Trophoblast cell (in vitro differentiated cells and primary cell): ENCODE results near the gene HTT.

Experiments
- DNase-seq, 2 donors: peaks; one replicate each; pipeline ENCODE4 v3.0.0-alpha.2; 2016
- H2AFZ ChIP-seq: 2 replicates; pipeline ENCODE4 v1.6.1; 2013; ENCODE audit warnings: low read length, moderate library complexity, mild to moderate bottlenecking; ENCODE audit not compliant: insufficient read depth, poor library complexity
- H2AK5ac ChIP-seq: 2 replicates; pipeline ENCODE4 v1.6.1; 2013; ENCODE audit warnings: mild to moderate bottlenecking, low read length
- H2BK120ac ChIP-seq: 2 replicates; pipeline ENCODE4 v1.6.1; 2013; ENCODE audit warnings: low read length, mild to moderate bottlenecking, moderate library complexity; ENCODE audit not compliant: insufficient read depth, poor library complexity
- H2BK12ac ChIP-seq: 2 replicates; pipeline ENCODE4 v1.6.1; 2013; ENCODE audit warnings: mild to moderate bottlenecking, low read length, moderate library complexity
- H2BK5ac ChIP-seq: 2 replicates; pipeline ENCODE4 v1.6.1; 2013; ENCODE audit warnings: low read length, low read depth, moderate library complexity, mild to moderate bottlenecking; ENCODE audit not compliant: poor library complexity
- H3K14ac ChIP-seq: 2 replicates; pipeline ENCODE4 v1.6.1; 2013; ENCODE audit warnings: mild to moderate bottlenecking, low read length
- H3K18ac ChIP-seq: 2 replicates; pipeline ENCODE4 v1.6.1; 2013; ENCODE audit warnings: mild to moderate bottlenecking, low read length
- H3K23ac ChIP-seq: 2 replicates; pipeline ENCODE4 v1.6.1; 2013; ENCODE audit warnings: low read length
- H3K27ac ChIP-seq: 2 replicates; pipeline ENCODE4 v1.5.1; 2013; ENCODE audit warnings: low read depth, mild to moderate bottlenecking, inconsistent platforms, low read length, moderate library complexity
- H3K27me3 ChIP-seq: 2 replicates; pipeline ENCODE4 v1.6.1; 2013; ENCODE audit warnings: inconsistent platforms, mild to moderate bottlenecking, low read length, moderate library complexity; ENCODE audit not compliant: insufficient read depth
- H3K36me3 ChIP-seq, 2 experiments: 1 replicate in 1 of 2; 2 replicates in 1 of 2; pipeline ENCODE4 v1.6.1; 2013; ENCODE audit warnings: low read length in 2 of 2, mild to moderate bottlenecking in 2 of 2, moderate library complexity in 1 of 2; ENCODE audit not compliant: insufficient read depth in 2 of 2, control insufficient read depth in 1 of 2
- H3K4ac ChIP-seq: 2 replicates; pipeline ENCODE4 v1.6.1; 2013; ENCODE audit warnings: low read depth, mild to moderate bottlenecking, low read length, moderate library complexity
- H3K4me1 ChIP-seq, 2 experiments: 1 replicate in 1 of 2; 2 replicates in 1 of 2; pipeline ENCODE4 v1.6.1; 2013; ENCODE audit warnings: low read length in 2 of 2, mild to moderate bottlenecking in 2 of 2, moderate library complexity in 1 of 2; ENCODE audit not compliant: insufficient read depth in 2 of 2, control insufficient read depth in 1 of 2
- H3K4me2 ChIP-seq: 2 replicates; pipeline ENCODE4 v1.6.1; 2013; ENCODE audit warnings: inconsistent platforms, mild to moderate bottlenecking, low read length, moderate library complexity
- H3K4me3 ChIP-seq: 2 replicates; pipeline ENCODE4 v1.5.1; 2013; ENCODE audit warnings: mild to moderate bottlenecking, low read depth, low read length, inconsistent platforms
- H3K79me1 ChIP-seq: one replicate; pipeline ENCODE4 v1.6.1; 2013; ENCODE audit warnings: low read length
- H3K79me2 ChIP-seq: 2 replicates; pipeline ENCODE4 v1.6.1; 2013; ENCODE audit warnings: low read length, mild to moderate bottlenecking; ENCODE audit not compliant: control insufficient read depth, insufficient read depth, poor library complexity
- H3K9ac ChIP-seq: 2 replicates; pipeline ENCODE4 v1.6.1; 2013; ENCODE audit warnings: mild to moderate bottlenecking, low read length
- H3K9me3 ChIP-seq: 2 replicates; pipeline ENCODE4 v1.6.1; 2013; ENCODE audit warnings: low read depth, mild to moderate bottlenecking, control low read depth, inconsistent platforms, low read length; ENCODE audit not compliant: insufficient read depth
- H4K12ac ChIP-seq: 2 replicates; pipeline ENCODE4 v1.6.1; 2013; ENCODE audit warnings: low read depth, mild to moderate bottlenecking, low read length, moderate library complexity
- H4K8ac ChIP-seq: 2 replicates; pipeline ENCODE4 v1.6.1; 2013; ENCODE audit warnings: low read depth, mild to moderate bottlenecking, low read length, moderate library complexity
- H4K91ac ChIP-seq: one replicate; pipeline ENCODE4 v1.6.1; 2013; ENCODE audit warnings: low read depth, mild to moderate bottlenecking, low read length, moderate library complexity
- WGBS: extraction: QIAGEN DNeasy Blood & Tissue Kit; methylation state at CpG from one replicate; pipeline ENCODE4 v1.1.7; 2013; ENCODE audit warnings: missing lambda C conversion rate; ENCODE audit not compliant: insufficient read length, insufficient coverage; ENCODE audit errors: extremely low coverage; 5-methylcytosine and 5-hydroxymethylcytosine counted together

Gene HTT

DNA sequence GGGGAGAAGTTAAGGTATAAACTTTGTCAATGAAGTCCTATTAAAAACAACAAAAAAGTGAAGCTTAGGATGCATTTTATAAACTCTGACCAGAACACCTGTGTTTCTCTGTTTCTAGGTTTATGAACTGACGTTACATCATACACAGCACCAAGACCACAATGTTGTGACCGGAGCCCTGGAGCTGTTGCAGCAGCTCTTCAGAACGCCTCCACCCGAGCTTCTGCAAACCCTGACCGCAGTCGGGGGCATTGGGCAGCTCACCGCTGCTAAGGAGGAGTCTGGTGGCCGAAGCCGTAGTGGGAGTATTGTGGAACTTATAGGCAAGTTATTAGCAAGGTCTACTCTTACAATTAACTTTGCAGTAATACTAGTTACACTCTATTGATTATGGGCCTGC is 46.6 kb downstream of the HTT start:
- Histone ChIP-seq H2BK5ac (no peak overlapping the region), H3K27me3 (no peaks in the 10 kb centered on the region), H4K12ac (no peak overlapping the region), H3K4ac (no peak overlapping the region), H3K14ac (no peak overlapping the region), H4K91ac (no peak overlapping the region), H3K4me1 (no peaks in the 10 kb centered on the region), H3K79me2 (no peaks in the 10 kb centered on the region), H2BK12ac (no peak overlapping the region), H2AFZ (no peak overlapping the region), H3K9me3 (peaks cover 2% of the 10 kb centered on the region), H3K4me2 (no peak overlapping the region), H2AK5ac (no peak overlapping the region), H3K9ac (no peak overlapping the region), H3K23ac (no peak overlapping the region), H3K4me3 (no peak overlapping the region), H3K27ac (no peak overlapping the region), H3K18ac (no peak overlapping the region), H3K79me1 (no peaks in the 10 kb centered on the region), H4K8ac (no peak overlapping the region), H3K36me3 (peaks cover 25 to 28% of the 10 kb centered on the region in 2 experiments), H2BK120ac (no peak overlapping the region)
- WGBS, result no CpG with 5 or more reads among the region's 9 CpGs
- no peak for DNase-seq

DNA sequence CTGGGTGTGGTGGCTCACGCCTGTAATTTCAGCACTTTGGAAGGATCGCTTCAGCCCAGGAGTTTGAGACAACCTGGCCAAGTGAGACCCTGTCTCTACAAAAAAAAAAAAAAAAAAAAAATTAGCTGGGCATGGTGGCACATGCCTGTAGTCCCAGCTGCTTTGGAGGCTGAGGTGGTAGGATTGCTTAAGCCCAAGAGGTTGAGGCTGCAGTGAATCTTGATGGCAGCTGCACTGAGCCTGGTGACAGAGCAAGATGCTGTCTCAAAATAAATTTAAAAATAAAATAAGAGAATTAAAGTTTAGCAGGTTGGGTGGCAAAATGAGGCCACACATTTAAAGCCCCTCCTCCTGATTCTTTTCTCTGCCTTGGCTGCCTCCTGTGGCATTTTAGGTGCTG is 47.1 kb downstream of the HTT start:
- H4K8ac ChIP-seq, result no peak overlapping the region
- no CpG with 5 or more reads among the region's 2 CpGs for WGBS
- H3K79me2 ChIP-seq, result no peaks in the 10 kb centered on the region
- no peak overlapping the region for H2AK5ac ChIP-seq
- H3K14ac ChIP-seq, result no peak overlapping the region
- H3K36me3 ChIP-seq, result peaks cover 21 to 25% of the 10 kb centered on the region in 2 experiments
- no peaks in the 10 kb centered on the region for H3K79me1 ChIP-seq
- no peak overlapping the region for H2BK120ac ChIP-seq
- no peak overlapping the region for H3K4me3 ChIP-seq
- no peak overlapping the region for H2BK12ac ChIP-seq
- H2BK5ac ChIP-seq, result no peak overlapping the region
- H3K4me1 ChIP-seq, result no peaks in the 10 kb centered on the region
- no peak overlapping the region for H4K91ac ChIP-seq
- H3K27me3 ChIP-seq, result no peaks in the 10 kb centered on the region
- no peak overlapping the region for H3K4ac ChIP-seq
- H3K18ac ChIP-seq, result no peak overlapping the region
- no peak overlapping the region for H2AFZ ChIP-seq
- peaks cover 2% of the 10 kb centered on the region for H3K9me3 ChIP-seq
- H4K12ac ChIP-seq, result no peak overlapping the region
- no peak overlapping the region for H3K4me2 ChIP-seq
- no peak overlapping the region for H3K23ac ChIP-seq
- DNase-seq, result no peak
- no peak overlapping the region for H3K9ac ChIP-seq
- no peak overlapping the region for H3K27ac ChIP-seq

DNA sequence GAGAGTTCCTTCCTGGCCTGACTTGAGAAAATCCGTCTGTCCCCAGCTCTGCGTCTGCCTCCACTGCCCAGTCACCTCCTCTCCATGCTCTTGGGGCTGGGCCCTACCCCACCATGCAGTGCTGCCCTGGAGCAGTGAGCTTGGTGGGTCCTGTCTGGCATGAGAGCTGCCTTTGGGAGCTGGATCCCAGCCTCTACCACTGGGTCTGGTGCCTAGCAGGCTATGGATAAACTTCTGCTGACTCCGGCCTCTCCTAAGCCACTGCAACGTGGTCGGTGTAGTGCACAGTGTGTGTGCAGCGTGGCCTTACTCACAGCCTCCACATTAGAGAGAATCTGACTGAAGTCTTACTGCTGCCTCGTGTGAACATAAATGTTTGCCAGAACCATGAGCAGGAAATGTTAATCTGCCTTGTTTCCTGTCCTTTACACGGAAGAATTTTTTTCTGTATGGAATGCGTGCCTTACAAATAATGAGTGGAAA is 47.6 kb downstream of the HTT start:
- DNase-seq, result peak; percentile 26 to 34
- Histone ChIP-seq H4K91ac (no peak overlapping the region), H3K36me3 (peaks cover 22 to 29% of the 10 kb centered on the region in 2 experiments), H3K79me2 (no peaks in the 10 kb centered on the region), H2BK12ac (no peak overlapping the region), H3K4me1 (no peaks in the 10 kb centered on the region), H3K4me2 (no peak overlapping the region), H3K14ac (no peak overlapping the region), H3K27ac (no peak overlapping the region), H2BK120ac (no peak overlapping the region), H3K23ac (no peak overlapping the region), H3K9me3 (peaks cover 2% of the 10 kb centered on the region), H2BK5ac (no peak overlapping the region), H3K27me3 (no peaks in the 10 kb centered on the region), H4K8ac (no peak overlapping the region), H3K79me1 (no peaks in the 10 kb centered on the region), H2AK5ac (no peak overlapping the region), H2AFZ (no peak overlapping the region), H3K4ac (no peak overlapping the region), H4K12ac (no peak overlapping the region), H3K18ac (no peak overlapping the region), H3K9ac (no peak overlapping the region), H3K4me3 (no peak overlapping the region)
- WGBS, result no CpG with 5 or more reads among the region's 9 CpGs

DNA sequence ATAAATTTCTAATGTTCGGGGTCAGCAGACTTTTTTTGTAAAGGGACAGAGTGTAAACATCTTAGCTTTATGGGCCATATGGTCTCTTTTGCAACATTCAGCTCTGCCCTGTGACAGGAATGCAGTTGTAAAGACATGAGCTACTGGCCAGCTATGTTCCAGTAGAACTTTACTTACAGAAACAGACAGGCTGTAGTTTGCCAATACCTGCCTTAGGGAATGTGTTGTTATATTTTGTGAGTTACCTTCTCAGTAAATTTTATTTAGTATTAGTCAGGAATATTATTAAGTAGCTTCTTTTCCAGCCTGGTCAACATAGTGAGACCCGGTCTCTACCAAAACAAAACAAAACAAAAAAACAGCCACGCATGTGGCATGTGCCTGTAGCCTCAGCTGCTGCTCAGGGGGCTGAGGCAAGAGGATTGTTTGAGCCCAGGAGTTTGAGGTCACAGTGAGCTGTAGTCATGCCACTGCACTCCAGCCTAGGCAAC is 48.7 kb downstream of the HTT start:
- Histone ChIP-seq H2BK5ac (no peak overlapping the region), H3K9me3 (peaks cover 2% of the 10 kb centered on the region), H3K4me2 (no peak overlapping the region), H3K14ac (no peak overlapping the region), H2AK5ac (no peak overlapping the region), H2BK120ac (no peak overlapping the region), H3K79me2 (no peaks in the 10 kb centered on the region), H3K4me1 (no peaks in the 10 kb centered on the region), H3K27me3 (no peaks in the 10 kb centered on the region), H3K23ac (no peak overlapping the region), H2AFZ (no peak overlapping the region), H4K12ac (no peak overlapping the region), H2BK12ac (no peak overlapping the region), H3K36me3 (peaks cover 28 to 34% of the 10 kb centered on the region in 2 experiments), H4K91ac (no peak overlapping the region), H3K79me1 (no peaks in the 10 kb centered on the region), H3K27ac (no peak overlapping the region), H3K18ac (no peak overlapping the region), H3K9ac (no peak overlapping the region), H4K8ac (no peak overlapping the region), H3K4ac (no peak overlapping the region), H3K4me3 (no peak overlapping the region)
- WGBS, result no CpG with 5 or more reads among the region's 3 CpGs
- DNase-seq, result peak; percentile 95
